HCT116 (cell line): ENCODE measurements around the gene LYRM4. TPM values are rescaled to one million over a fixed set of nuclear protein-coding genes. Genes with fewer than 3 reads are reported as not detected.

Source experiments
- ATAC-seq: fragments of 200-7000 bp; cut with Tn5 transposase; 2 replicates; pipeline ENCODE4 v1.9.1; 2020; ENCODE audit warnings: mild to moderate bottlenecking, moderate library complexity
- BruUV-seq: library from RNA; stranded (reverse); fragments of 400-500 nt; replicated peaks from 2 replicates; lab custom pipeline; 2021; lab: Mats Ljungman, UMichigan
- CTCF ChIA-PET: fragments of 300-600 bp; sonication (Branson Sonifier 250); formaldehyde crosslinking; loops from one replicate; lab custom pipeline; 2021; ENCODE audit warnings: antibody characterized with exemption; lab: Charles Lee
- POLR2A ChIA-PET: fragments of 300-600, 350-600 bp; sonication (Branson Sonifier 250); formaldehyde crosslinking; loops from one replicate; lab custom pipeline; 2021; ENCODE audit warnings: antibody characterized with exemption; lab: Charles Lee
- RAD21 ChIA-PET, 2 experiments: fragments of 300-600 bp; sonication (Branson Sonifier 250); formaldehyde crosslinking; loops; one replicate each; lab custom pipeline; 2023; ENCODE audit warnings: low total read pairs in 2 of 2; ENCODE audit not compliant: uncharacterized antibody in 2 of 2, unreplicated experiment in 2 of 2, low non-redundant PET in 1 of 2; lab: Charles Lee
- DNase-seq: peaks from one replicate; pipeline ENCODE4 v3.0.0-alpha.2; 2010; ENCODE audit warnings: low read depth, low spot score
- H2AFZ ChIP-seq: fragments of 200-600 bp; shearing (Covaris generic), sonication (generic); 2 replicates; pipeline ENCODE4 v1.6.1; 2017; ENCODE audit warnings: low read depth, mixed run types, mixed read lengths, antibody characterized with exemption, low read length; ENCODE audit not compliant: poor library complexity, severe bottlenecking
- H3K27ac ChIP-seq: 2 replicates; pipeline ENCODE4 v1.5.1; 2012; ENCODE audit warnings: low read depth, low read length
- H3K27me3 ChIP-seq: fragments of 200-600 bp; sonication (generic); 2 replicates; pipeline ENCODE4 v1.6.1; 2016; ENCODE audit warnings: mixed run types, low read length, mixed read lengths; ENCODE audit not compliant: insufficient read depth
- H3K36me3 ChIP-seq, 2 experiments: fragments of 200-500 bp in 1 of 2; fragments of 200-600 bp in 1 of 2; sonication (Bioruptor generic) in 1 of 2; sonication (generic) in 1 of 2; 2 replicates each; pipeline versions ENCODE4 v1.5.1 to v1.6.1; 2014 to 2016; ENCODE audit warnings: low read length in 2 of 2, inconsistent platforms in 1 of 2, mixed read lengths in 1 of 2, mixed run types in 1 of 2; ENCODE audit not compliant: insufficient read depth in 2 of 2, control insufficient read depth in 1 of 2
- H3K4me1 ChIP-seq, 2 experiments: fragments of 200-600 bp in 1 of 2; sonication (generic) in 1 of 2; 2 replicates each; pipeline versions ENCODE4 v1.5.1 to v1.6.1; 2012 to 2017; ENCODE audit warnings: low read length in 2 of 2, inconsistent platforms in 1 of 2, mild to moderate bottlenecking in 1 of 2, mixed read lengths in 1 of 2, mixed run types in 1 of 2, moderate library complexity in 1 of 2; ENCODE audit not compliant: insufficient read depth in 2 of 2, control insufficient read depth in 1 of 2
- H3K4me2 ChIP-seq: fragments of 200-600 bp; sonication (generic); 2 replicates; pipeline ENCODE4 v1.6.1; 2017; ENCODE audit warnings: mixed run types, low read length, mixed read lengths
- H3K4me3 ChIP-seq, 2 experiments: fragments of 200-600 bp in 1 of 2; sonication (generic) in 1 of 2; replicated peaks in 1 of 2; 2 replicates each; pipeline ENCODE4 v1.5.1; 2011 to 2016; ENCODE audit warnings: low read length in 2 of 2, control low read depth in 1 of 2, low read depth in 1 of 2, mild to moderate bottlenecking in 1 of 2, mixed read lengths in 1 of 2, mixed run types in 1 of 2
- H3K79me2 ChIP-seq: fragments of 200-600 bp; sonication (generic); 2 replicates; pipeline ENCODE4 v1.6.1; 2017; ENCODE audit warnings: mild to moderate bottlenecking, mixed run types, low read length, moderate library complexity, mixed read lengths; ENCODE audit not compliant: insufficient read depth
- H3K9ac ChIP-seq: fragments of 200-600 bp; sonication (generic); 2 replicates; pipeline ENCODE4 v1.6.1; 2016; ENCODE audit warnings: low read length, mixed read lengths
- H3K9me2 ChIP-seq: fragments of 200-600 bp; sonication (generic), shearing (Covaris generic); 2 replicates; pipeline ENCODE4 v1.6.1; 2017; ENCODE audit warnings: mixed run types, mild to moderate bottlenecking, moderate library complexity; ENCODE audit not compliant: insufficient read depth
- H3K9me3 ChIP-seq, 2 experiments: fragments of 200-500 bp in 1 of 2; fragments of 200-600 bp in 1 of 2; sonication (Bioruptor generic) in 1 of 2; sonication (generic) in 1 of 2; 2 replicates each; pipeline ENCODE4 v1.6.1; 2014 to 2017; ENCODE audit warnings: low read length in 2 of 2, mixed read lengths in 2 of 2, inconsistent platforms in 1 of 2, low read depth in 1 of 2, mild to moderate bottlenecking in 1 of 2, mixed run types in 1 of 2, moderate library complexity in 1 of 2; ENCODE audit not compliant: control insufficient read depth in 1 of 2, insufficient read depth in 1 of 2
- H4K20me1 ChIP-seq: fragments of 200-600 bp; sonication (generic), shearing (Covaris generic); 2 replicates; pipeline ENCODE4 v1.6.1; 2017; ENCODE audit warnings: mixed run types, mild to moderate bottlenecking, moderate library complexity; ENCODE audit not compliant: insufficient read depth
- CBX3 ChIP-seq: IDR thresholded peaks from 2 replicates; pipeline ENCODE4 v1.6.1; 2012; ENCODE audit warnings: low read depth
- ELF1 ChIP-seq: IDR thresholded peaks from 2 replicates; pipeline ENCODE4 v1.6.1; 2012; ENCODE audit warnings: low read depth, borderline replicate concordance
- EZH2phosphoT487 ChIP-seq: fragments of 200-600 bp; IDR thresholded peaks from 2 replicates; pipeline ENCODE4 v1.6.1; 2018; ENCODE audit warnings: antibody characterized with exemption, borderline replicate concordance
- JUND ChIP-seq: IDR thresholded peaks from 2 replicates; pipeline ENCODE4 v1.6.1; 2012
- SRF ChIP-seq: IDR thresholded peaks from 2 replicates; pipeline ENCODE4 v1.6.1; 2012; ENCODE audit warnings: low read depth
- TCF7L2 ChIP-seq: IDR thresholded peaks from 2 replicates; pipeline ENCODE4 v1.7.0; 2011; ENCODE audit warnings: borderline replicate concordance, inconsistent platforms; ENCODE audit not compliant: insufficient read depth, insufficient read length; ENCODE audit errors: extremely low read depth
- ZFX ChIP-seq: fragments of 450-650 bp; IDR thresholded peaks from 2 replicates; pipeline ENCODE4 v1.6.1; 2017
- ZNF274 ChIP-seq: fragments of 200-500 bp; sonication (Bioruptor generic); IDR thresholded peaks from 2 replicates; pipeline ENCODE4 v1.6.1; 2014; ENCODE audit warnings: mild to moderate bottlenecking, low read depth, low read length, inconsistent platforms
- intact Hi-C: fragments of 100-400 bp; cut with micrococcal nuclease; formaldehyde crosslinking; loops from 2 replicates; pipeline ENCODE4 v1.10.0; 2022
- total RNA-seq: library from RNA; stranded (reverse); gene quantifications from one replicate; pipeline ENCODE4 v1.2.1, GENCODE V29; 2021; ENCODE audit not compliant: unreplicated experiment
- TF ChIP-seq, protein P1 (sequence below): IDR thresholded peaks from 2 replicates; pipeline ENCODE4 v1.6.1; 2012
- TF ChIP-seq, protein P2 (sequence below): IDR thresholded peaks from 2 replicates; pipeline ENCODE4 v1.6.1; 2012

Gene LYRM4
- total RNA-seq, 1 experiment from 2014 or later, result 30.1 TPM

GRCh38 chr6:5139828-5140771, 120.7 kb downstream of the LYRM4 start:
- Histone ChIP-seq H4K20me1 (no peaks in the 10 kb centered on the region), H3K36me3 (no peaks in the 10 kb centered on the region), H3K79me2 (no peaks in the 10 kb centered on the region; the same call in 1 of the 2 replicates), H2AFZ (no peak overlapping the region), H3K4me3 (no peak overlapping the region), H3K9me2 (no peaks in the 10 kb centered on the region), H3K9me3 (no peaks in the 10 kb centered on the region), H3K27ac (no peak overlapping the region)
- ATAC-seq, result no peak
- no TSS peak for BruUV-seq
- TF ChIP-seq ZFX (no peak), SRF (no peak), TCF7L2 (no peak), ELF1 (no peak), EZH2phosphoT487 (no peak), JUND (no peak), ZNF274 (no peak), CBX3 (no peak)
- TF ChIP-seq, protein P1, sequence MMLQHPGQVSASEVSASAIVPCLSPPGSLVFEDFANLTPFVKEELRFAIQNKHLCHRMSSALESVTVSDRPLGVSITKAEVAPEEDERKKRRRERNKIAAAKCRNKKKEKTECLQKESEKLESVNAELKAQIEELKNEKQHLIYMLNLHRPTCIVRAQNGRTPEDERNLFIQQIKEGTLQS, result no peak
- TF ChIP-seq, protein P2, sequence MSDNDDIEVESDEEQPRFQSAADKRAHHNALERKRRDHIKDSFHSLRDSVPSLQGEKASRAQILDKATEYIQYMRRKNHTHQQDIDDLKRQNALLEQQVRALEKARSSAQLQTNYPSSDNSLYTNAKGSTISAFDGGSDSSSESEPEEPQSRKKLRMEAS, result no peak
- TF ChIP-seq, all 23 proteins: peak for 0
- no peak overlapping the region for H3K4me2 ChIP-seq
- ChIA-PET CTCF (no interaction called here), RAD21 (no interaction called here), POLR2A (no interaction called here)
- H3K27me3 ChIP-seq, result no peaks in the 10 kb centered on the region
- H3K4me1 ChIP-seq, result no peaks in the 10 kb centered on the region
- intact Hi-C loops, result no loop called here
- H3K9ac ChIP-seq, result no peak overlapping the region
- DNase-seq, result no peak
